ENCODE results near the gene CFDP1. TPM values are rescaled to one million over a fixed set of nuclear protein-coding genes. Genes with fewer than 3 reads are reported as not detected.

The CFDP1 gene
- total and polyA plus RNA-seq, 2 of the 13 experiments (the other 11 are each of a cell fraction or from before 2014, with no cell fraction given), result 78.6 to 153 TPM

DNA sequence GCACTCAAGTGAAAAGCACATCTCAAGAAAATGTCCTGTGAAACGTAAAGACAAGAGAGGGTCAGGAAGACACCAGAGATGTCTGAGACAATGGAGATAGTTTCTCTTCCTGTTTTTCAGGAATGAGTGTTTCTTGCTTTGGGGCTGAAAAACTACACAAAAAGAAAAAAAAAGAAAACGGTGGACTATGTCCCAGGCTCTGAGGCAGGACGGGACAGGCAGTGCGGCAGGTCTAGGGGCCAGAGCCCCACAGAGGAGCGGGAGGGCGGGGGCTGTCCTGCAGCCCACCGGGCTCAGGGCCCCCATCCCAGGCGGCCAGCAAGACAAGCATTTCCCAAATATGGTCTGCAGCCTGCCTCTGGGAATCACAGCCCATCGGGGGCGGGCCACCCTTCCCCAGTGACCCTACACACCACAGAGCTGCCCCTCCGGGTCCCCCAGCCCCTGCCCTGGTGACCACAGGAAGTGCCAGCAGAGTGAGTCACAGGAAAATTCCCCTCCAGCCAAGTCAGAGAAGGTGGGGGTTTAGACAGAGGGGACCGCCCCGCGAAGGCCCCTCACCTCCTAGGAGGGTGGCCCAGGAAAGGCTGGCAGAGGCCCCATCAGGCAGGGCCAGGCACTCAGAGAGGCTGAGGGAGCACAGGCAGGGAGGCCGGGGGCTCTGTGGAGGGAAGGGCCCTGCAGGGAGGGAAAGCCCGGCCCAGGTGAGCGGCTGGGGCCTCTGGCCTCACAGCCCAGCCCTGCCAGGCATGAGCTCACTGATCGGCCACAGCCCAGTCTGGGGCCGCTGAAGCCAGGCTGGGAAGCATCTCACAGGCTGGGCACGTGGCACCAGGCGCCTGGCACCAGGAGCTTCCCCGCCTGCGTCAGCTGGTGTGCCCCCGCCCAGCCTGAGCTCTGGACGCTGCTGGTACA lies 188.2 kb downstream of the CFDP1 start (continued):
- no peak for TF ChIP-seq CHD4 (IDR thresholded peaks at IDR 0.05; ENCODE audit: borderline replicate concordance, low read length)
- peak; percentile 96 for TF ChIP-seq HMG20A (CRISPR knock-in tag; IDR thresholded peaks at IDR 0.05; ENCODE audit: borderline replicate concordance)
- TF ChIP-seq, protein P1, sequence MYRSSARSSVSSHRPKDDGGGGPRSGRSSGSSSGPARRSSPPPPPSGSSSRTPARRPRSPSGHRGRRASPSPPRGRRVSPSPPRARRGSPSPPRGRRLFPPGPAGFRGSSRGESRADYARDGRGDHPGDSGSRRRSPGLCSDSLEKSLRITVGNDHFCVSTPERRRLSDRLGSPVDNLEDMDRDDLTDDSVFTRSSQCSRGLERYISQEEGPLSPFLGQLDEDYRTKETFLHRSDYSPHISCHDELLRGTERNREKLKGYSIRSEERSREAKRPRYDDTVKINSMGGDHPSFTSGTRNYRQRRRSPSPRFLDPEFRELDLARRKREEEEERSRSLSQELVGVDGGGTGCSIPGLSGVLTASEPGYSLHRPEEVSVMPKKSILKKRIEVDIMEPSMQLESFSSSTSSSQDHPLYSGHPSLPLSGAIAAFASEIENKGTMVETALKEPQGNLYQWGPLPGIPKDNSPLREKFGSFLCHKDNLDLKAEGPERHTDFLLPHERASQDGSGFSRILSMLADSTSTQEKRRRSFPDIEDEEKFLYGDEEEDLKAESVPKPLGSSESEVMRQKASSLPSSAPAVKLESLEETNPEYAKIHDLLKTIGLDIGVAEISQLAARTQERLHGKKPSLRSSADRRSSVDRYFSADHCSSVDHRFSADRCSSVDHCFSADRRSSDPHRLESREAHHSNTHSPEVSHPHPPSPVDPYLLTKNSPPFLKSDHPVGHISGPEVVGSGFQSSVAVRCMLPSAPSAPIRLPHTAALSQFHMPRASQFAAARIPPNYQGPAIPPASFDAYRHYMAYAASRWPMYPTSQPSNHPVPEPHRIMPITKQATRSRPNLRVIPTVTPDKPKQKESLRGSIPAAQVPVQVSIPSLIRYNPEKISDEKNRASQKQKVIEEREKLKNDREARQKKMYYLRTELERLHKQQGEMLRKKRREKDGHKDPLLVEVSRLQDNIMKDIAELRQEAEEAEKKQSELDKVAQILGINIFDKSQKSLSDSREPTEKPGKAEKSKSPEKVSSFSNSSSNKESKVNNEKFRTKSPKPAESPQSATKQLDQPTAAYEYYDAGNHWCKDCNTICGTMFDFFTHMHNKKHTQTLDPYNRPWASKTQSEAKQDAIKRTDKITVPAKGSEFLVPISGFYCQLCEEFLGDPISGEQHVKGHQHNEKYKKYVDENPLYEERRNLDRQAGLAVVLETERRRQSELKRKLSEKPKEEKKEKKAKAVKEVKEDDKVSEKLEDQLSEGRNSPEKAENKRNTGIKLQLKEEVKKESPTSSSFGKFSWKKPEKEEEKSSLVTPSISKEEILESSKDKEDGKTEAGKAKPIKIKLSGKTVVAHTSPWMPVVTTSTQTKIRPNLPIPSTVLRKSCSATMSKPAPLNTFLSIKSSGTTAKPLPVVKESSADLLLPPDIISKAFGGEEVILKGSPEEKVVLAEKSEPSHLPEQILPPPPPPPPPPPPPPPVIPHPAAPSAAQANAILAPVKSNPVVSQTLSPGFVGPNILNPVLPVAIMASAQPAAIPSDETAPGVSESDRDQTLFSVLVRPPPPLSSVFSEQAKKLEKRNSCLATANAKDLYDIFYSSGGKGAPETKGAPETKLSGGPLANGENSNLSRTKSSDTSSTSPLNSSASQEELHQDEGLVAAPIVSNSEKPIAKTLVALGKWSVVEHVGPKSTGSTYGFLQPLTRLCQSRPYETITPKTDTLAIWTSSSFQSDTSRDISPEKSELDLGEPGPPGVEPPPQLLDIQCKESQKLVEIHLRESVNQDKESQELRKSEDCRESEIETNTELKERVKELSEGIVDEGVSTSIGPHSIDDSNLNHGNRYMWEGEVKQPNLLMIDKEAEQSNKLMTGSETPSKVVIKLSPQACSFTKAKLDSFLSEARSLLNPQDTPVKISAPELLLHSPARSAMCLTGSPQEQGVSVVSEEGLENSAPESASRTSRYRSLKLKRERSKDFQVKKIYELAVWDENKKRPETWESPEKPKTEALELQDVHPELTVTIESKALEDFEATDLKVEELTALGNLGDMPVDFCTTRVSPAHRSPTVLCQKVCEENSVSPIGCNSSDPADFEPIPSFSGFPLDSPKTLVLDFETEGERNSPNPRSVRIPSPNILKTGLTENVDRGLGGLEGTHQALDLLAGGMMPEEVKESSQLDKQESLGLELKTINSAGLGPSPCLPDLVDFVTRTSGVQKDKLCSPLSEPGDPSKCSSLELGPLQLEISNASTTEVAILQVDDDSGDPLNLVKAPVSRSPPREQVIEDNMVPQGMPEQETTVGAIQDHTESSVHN (CRISPR knock-in tag; IDR thresholded peaks at IDR 0.05), result peak; percentile 42; the same call in 1 of the 2 replicates
- peak; percentile 84 for TF ChIP-seq ZNF792 (CRISPR knock-in tag; IDR thresholded peaks at IDR 0.05)
- TF ChIP-seq ZNF17 (CRISPR knock-in tag; IDR thresholded peaks at IDR 0.05), result no peak
- TF ChIP-seq KLF12 (CRISPR knock-in tag; IDR thresholded peaks at IDR 0.05; ENCODE audit: borderline replicate concordance), result no peak
- no peak; the same call in 1 of the 2 replicates for TF ChIP-seq REPIN1 (CRISPR knock-in tag; IDR thresholded peaks at IDR 0.05; ENCODE audit: borderline replicate concordance, low read depth)
- TF ChIP-seq MYNN (CRISPR knock-in tag; IDR thresholded peaks at IDR 0.05; ENCODE audit: low read depth), result no peak
- TF ChIP-seq, protein P2, sequence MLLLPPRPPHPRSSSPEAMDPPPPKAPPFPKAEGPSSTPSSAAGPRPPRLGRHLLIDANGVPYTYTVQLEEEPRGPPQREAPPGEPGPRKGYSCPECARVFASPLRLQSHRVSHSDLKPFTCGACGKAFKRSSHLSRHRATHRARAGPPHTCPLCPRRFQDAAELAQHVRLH (CRISPR knock-in tag; IDR thresholded peaks at IDR 0.05; ENCODE audit: borderline replicate concordance, low read depth), result peak; percentile 91; the same call in 1 of the 2 replicates
- TF ChIP-seq ZNF432 (CRISPR knock-in tag; IDR thresholded peaks at IDR 0.05; ENCODE audit: borderline replicate concordance), result no peak
- TF ChIP-seq, protein P3, sequence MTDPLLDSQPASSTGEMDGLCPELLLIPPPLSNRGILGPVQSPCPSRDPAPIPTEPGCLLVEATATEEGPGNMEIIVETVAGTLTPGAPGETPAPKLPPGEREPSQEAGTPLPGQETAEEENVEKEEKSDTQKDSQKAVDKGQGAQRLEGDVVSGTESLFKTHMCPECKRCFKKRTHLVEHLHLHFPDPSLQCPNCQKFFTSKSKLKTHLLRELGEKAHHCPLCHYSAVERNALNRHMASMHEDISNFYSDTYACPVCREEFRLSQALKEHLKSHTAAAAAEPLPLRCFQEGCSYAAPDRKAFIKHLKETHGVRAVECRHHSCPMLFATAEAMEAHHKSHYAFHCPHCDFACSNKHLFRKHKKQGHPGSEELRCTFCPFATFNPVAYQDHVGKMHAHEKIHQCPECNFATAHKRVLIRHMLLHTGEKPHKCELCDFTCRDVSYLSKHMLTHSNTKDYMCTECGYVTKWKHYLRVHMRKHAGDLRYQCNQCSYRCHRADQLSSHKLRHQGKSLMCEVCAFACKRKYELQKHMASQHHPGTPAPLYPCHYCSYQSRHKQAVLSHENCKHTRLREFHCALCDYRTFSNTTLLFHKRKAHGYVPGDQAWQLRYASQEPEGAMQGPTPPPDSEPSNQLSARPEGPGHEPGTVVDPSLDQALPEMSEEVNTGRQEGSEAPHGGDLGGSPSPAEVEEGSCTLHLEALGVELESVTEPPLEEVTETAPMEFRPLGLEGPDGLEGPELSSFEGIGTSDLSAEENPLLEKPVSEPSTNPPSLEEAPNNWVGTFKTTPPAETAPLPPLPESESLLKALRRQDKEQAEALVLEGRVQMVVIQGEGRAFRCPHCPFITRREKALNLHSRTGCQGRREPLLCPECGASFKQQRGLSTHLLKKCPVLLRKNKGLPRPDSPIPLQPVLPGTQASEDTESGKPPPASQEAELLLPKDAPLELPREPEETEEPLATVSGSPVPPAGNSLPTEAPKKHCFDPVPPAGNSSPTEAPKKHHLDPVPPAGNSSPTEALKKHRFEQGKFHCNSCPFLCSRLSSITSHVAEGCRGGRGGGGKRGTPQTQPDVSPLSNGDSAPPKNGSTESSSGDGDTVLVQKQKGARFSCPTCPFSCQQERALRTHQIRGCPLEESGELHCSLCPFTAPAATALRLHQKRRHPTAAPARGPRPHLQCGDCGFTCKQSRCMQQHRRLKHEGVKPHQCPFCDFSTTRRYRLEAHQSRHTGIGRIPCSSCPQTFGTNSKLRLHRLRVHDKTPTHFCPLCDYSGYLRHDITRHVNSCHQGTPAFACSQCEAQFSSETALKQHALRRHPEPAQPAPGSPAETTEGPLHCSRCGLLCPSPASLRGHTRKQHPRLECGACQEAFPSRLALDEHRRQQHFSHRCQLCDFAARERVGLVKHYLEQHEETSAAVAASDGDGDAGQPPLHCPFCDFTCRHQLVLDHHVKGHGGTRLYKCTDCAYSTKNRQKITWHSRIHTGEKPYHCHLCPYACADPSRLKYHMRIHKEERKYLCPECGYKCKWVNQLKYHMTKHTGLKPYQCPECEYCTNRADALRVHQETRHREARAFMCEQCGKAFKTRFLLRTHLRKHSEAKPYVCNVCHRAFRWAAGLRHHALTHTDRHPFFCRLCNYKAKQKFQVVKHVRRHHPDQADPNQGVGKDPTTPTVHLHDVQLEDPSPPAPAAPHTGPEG (CRISPR knock-in tag; IDR thresholded peaks at IDR 0.05), result peak; percentile 61
- TF ChIP-seq ZBTB38 (CRISPR knock-in tag; IDR thresholded peaks at IDR 0.05), result peak; percentile 96

Data from HepG2 (cell line).